GM21786 (cell line): Measurements from ENCODE around the gene C1orf116.

Experiments used
- ATAC-seq: cut with Tn5 transposase; IDR thresholded peaks from one replicate; pipeline ENCODE4 v1.9.1; 2021; ENCODE audit not compliant: unreplicated experiment

The C1orf116 gene

GRCh38 chr1:207035877-207036551, 3.5 kb upstream of the C1orf116 start:
- ATAC-seq: no peak

- ATAC-seq: no peak
These were observed 2.4 kb upstream of the C1orf116 start for GRCh38 chr1:207034998-207035397.

GRCh38 chr1:207034208-207034607, 1.7 kb upstream of the C1orf116 start:
- no peak for ATAC-seq

- no peak for ATAC-seq
These were observed 746 bp upstream of the C1orf116 start for GRCh38 chr1:207033302-207033701.

- no peak for ATAC-seq
These were observed 808 bp downstream of the C1orf116 start for GRCh38 chr1:207031632-207032264.

- ATAC-seq: no peak
These were observed 1.5 kb downstream of the C1orf116 start for GRCh38 chr1:207031016-207031415.

GRCh38 chr1:207030522-207031009, 2.0 kb downstream of the C1orf116 start:
- ATAC-seq: no peak

GRCh38 chr1:207029701-207030521, 2.6 kb downstream of the C1orf116 start:
- no peak for ATAC-seq

- no peak for ATAC-seq
These were observed 3.5 kb downstream of the C1orf116 start for GRCh38 chr1:207028884-207029650.

GRCh38 chr1:207027921-207028320, 4.6 kb downstream of the C1orf116 start:
- ATAC-seq: no peak

- ATAC-seq: no peak
These were observed 5.3 kb downstream of the C1orf116 start for GRCh38 chr1:207027206-207027777.

GRCh38 chr1:207026104-207026534, 6.4 kb downstream of the C1orf116 start:
- no peak for ATAC-seq

GRCh38 chr1:207025146-207025880, 7.2 kb downstream of the C1orf116 start:
- ATAC-seq: no peak

- no peak for ATAC-seq
These were observed 8.1 kb downstream of the C1orf116 start for GRCh38 chr1:207024202-207025145.

- ATAC-seq: no peak
These were observed 9.4 kb downstream of the C1orf116 start for GRCh38 chr1:207022996-207023679.

GRCh38 chr1:207021876-207022596, 10.5 kb downstream of the C1orf116 start:
- no peak for ATAC-seq

GRCh38 chr1:207021139-207021861, 11.3 kb downstream of the C1orf116 start:
- no peak for ATAC-seq
